Measurements from ENCODE around the gene CALB2.

DNA sequence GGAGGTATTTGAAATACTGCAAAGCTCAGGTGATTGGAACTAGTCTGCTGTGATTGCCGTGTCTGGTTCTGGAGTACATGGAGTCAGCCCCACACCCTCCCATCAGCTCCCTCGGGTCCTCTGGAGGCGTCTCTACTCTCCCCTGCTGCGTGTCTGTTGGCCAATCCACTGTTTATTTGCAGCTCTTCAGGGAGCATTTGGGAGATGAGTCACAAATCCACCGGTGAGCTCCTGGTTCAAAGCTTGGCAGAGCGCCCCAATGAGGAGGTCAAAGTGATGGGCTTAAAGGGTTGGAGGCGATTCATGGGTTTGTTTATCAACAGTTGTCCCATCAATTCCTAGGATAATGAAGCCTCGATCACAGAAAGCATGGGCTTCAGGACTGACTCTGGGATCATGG, 14.6 kb downstream of the CALB2 start:
- TF ChIP-seq, protein P1, sequence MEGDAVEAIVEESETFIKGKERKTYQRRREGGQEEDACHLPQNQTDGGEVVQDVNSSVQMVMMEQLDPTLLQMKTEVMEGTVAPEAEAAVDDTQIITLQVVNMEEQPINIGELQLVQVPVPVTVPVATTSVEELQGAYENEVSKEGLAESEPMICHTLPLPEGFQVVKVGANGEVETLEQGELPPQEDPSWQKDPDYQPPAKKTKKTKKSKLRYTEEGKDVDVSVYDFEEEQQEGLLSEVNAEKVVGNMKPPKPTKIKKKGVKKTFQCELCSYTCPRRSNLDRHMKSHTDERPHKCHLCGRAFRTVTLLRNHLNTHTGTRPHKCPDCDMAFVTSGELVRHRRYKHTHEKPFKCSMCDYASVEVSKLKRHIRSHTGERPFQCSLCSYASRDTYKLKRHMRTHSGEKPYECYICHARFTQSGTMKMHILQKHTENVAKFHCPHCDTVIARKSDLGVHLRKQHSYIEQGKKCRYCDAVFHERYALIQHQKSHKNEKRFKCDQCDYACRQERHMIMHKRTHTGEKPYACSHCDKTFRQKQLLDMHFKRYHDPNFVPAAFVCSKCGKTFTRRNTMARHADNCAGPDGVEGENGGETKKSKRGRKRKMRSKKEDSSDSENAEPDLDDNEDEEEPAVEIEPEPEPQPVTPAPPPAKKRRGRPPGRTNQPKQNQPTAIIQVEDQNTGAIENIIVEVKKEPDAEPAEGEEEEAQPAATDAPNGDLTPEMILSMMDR (IDR thresholded peaks at IDR 0.05 in 4 of 5, conservative IDR thresholded peaks at IDR 0.05 in 1 of 5) = no peak
- TF ChIP-seq POLR2A (IDR thresholded peaks at IDR 0.05) = no peak

Measured in gastrocnemius medialis (tissue), 4 donors.